Suppressor macrophage treated with lipopolysaccharide for 4 hours (primary cell): ENCODE data around the gene RALGPS1.

ENCODE experiments used
- DNase-seq: peaks from one replicate; pipeline ENCODE4 v3.0.0-alpha.2; 2020

RALGPS1 gene

DNA sequence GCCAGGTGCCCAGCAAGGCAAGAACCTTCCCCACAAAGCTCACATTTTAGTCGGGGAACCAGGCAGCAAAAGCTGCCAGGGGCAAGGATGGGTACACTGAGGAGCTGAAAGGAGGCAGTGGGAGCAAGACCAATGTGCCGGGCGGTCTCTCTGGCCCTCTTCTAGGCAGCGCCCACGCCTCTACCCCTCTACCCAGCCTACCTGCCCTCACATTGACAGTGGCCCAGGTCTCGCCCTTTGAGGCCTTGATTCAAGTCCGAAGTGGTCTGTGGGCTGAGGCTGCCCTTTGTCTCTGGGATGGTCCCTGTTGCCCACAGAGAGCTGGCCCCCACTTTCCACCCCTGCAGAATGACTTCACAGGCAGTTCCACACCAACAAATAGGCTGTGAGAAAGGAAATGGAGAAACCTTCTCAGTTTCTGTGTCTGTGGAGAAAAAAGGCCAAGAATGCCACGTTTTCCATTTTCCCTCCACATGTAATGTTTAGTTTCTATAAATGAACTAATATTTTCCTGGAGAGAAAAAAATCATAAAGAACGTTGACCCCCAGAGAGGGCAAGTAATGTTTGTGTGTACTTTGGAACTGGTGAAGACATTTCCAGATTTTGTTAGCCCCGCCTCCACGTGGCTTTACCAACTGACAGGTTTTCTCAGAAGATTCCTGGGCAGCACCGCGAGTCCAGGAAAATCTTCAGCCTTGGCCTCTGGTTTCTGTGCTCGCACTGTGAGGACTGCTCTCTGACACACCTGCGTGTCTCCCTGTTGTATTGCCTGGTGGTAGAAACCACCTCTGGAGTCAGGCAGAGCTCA, 265.3 kb downstream of the RALGPS1 start:
- DNase-seq: no peak

DNA sequence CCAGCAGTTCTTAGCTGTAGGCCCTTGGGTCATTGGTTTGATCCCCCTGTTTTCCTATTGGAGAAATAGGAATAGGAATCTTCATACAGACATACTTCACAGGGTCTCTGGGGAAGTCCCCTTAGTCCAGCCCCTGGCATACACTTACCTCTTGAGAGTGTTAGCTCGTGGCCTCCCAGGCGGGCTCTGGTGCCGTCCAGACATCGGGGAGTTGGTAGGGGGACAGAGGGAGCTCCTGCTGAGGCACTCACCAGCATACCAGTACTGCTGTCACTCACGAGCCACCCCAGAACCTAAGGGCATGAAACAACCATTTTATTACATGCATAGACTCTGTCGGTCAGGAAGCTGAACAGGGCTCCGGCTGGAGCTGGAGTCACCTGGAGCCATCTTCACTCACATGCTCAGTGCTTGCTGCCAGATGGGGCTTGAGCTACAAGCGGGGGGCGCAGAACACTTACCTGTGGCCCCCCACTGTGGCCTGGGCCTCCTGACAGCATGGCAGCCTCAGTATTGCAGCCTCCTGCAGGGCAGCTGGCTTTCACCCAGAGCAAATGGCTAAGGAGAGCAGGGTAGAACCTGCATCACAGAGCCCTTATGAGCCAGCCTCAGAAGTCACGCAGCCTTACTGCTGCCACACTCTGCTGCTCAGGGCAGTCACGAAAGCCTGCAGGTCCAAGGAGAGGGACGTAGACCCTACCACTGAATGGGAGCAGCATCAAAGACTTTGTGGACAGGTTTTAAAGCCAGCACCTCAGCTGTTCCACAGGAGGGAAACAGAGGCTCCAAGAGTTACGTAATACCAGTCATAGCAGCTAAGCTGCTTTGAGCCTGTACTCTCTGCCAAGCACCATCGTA, 266.1 kb downstream of the RALGPS1 start:
- no peak for DNase-seq

DNA sequence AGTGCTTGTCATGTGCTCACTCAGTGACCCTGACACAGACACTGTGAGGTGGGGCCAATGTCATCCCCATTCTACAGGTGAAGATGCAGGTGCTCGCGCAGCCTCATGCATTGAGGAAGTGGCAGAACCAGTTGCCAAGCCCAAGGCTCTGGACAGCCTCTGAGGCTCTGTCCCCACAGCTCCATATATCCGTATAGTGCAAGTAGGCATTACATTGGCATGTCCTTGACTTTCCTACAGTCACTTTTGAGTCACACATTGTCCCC, 266.7 kb downstream of the RALGPS1 start:
- DNase-seq: no peak

DNA sequence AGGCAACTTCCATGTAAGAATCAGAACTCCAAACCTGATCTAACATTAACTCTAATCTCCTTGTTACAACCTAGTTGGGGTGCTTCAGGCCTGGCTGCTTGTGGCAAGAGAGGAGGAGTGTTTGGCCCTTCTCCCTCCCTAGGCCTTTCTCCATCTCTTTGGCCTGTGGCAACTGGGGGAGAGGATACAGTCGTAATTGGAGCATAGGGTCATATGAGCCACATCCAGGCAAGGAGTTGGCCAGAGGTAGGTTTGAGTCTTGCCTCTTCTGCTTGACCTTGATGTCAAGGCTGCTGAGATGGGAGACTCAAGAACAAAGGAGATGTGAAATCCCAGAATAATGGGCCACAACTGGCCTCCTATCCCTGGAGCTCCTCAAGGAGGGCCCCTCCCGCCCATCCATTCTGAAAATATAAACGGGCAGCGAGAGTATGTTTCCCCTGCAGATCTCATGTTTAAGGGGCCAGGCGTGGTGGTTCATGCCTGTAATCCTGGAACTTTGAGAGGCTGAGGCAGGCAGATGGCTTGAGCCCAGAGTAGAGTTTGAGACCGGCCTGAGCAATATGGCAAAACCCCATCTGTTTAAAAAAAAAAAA, 267.1 kb downstream of the RALGPS1 start:
- DNase-seq: no peak

DNA sequence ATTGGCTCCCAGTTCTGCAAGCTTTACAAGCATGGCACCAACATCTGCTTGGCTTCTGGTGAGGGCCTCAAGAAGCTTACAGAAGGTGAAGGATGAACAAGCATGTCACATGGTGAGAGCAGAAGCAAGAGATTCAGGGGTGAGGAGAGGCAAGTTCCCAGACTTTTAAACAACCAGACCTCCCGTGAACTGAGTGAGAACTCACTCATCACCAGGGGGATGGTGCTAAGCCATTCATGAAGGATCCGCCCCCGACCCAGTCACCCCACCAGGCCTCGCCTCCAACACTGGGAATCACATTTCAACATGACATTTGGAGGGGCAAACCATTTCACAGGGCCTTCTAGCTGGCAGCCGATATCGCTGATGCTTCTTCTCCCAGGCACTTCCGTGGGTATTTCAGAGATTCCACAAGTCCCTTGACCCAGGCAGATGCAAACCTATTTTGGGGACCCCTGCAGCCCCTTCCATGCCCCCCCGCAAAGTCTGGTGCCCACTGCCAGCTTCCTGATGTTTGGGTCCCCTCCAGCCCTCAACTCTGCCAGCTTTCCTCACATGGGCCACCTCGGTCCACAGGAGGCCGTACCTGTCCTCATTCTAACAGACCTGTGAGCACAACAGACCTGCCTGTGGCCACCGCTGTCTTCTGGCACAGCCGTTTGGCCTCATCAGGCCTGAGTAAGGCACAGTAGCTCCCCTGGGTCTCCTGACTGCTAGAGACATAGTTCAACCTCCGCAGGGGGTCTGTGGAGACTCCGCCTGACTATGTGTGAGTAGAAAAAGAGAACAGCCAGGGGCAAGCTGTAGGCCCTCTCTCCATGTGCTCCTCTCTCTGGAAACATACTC, 268.5 kb downstream of the RALGPS1 start:
- no peak for DNase-seq

DNA sequence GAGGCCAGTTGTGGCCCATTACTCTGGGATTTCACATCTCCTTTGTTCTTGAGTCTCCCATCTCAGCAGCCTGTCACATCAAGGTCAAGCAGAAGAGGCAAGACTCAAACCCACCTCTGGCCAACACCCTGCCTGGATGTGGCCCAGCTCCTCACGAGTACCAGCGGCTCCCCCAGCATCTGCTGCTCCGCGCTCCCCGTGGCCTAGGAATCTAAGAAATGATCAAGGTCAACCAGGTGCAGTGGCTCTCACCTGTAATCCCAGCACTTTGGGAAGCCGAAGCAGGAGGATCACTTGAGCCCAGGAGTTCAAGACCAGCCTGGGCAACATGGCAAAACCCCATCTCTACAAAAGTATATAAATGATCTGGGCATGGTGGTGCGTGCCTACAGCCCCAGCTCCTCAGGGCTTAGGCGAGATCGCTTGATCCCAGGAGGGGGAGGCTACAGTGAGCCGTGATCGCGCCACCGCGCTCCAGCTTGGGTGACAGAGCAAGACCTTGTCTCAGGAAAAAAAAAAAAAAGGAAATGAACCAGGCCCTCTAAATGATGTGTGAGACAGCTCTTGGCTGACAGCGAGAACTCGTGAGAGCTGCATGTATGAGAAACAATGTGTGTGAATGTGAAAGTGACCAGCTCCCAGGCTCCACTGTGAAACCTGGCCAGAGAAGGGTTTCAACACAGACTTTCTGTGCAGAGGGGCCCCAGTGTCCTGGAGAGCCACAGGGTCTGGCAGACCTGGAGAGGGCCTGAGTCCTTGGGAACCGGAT, 269.4 kb downstream of the RALGPS1 start:
- DNase-seq: no peak

DNA sequence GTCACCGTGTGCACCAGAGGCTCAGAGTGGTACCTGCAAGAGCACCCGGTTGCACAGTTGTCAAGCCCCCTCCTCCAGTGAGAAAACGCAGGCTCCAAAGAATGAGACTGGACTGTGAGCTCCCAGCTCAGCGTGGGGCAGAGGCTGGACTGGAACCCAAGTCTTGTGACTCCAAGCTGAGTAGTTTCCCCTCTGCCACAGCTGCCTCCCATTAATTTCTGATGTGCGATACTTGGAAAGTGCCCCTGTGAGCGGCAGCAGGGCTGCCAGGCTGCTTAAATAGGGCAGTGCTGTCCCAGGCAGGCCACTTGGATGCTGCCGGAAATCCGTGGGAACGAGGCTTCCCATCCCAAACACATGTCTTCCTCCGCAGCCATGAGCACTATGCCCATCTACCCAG, 270.1 kb downstream of the RALGPS1 start:
- no peak for DNase-seq

DNA sequence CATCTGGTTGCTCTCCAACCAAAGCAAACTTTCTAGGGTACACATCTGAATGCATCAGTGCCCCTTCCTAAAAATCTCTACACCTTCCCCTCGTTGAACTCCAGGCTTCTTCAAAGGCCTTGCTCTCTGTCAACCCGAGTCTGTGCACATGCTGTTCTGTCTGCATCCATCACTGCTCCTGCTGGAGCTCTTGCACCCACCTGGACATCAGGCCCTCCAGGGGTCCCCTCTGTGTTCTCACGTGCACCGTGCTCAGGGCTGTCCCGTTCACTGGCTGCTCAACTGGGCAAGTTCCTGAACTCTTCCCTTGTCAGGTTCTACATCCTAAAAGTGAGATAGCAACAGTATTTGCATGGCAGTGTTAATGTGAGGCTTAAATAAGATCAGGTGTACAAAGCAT, 270.6 kb downstream of the RALGPS1 start:
- DNase-seq: no peak

DNA sequence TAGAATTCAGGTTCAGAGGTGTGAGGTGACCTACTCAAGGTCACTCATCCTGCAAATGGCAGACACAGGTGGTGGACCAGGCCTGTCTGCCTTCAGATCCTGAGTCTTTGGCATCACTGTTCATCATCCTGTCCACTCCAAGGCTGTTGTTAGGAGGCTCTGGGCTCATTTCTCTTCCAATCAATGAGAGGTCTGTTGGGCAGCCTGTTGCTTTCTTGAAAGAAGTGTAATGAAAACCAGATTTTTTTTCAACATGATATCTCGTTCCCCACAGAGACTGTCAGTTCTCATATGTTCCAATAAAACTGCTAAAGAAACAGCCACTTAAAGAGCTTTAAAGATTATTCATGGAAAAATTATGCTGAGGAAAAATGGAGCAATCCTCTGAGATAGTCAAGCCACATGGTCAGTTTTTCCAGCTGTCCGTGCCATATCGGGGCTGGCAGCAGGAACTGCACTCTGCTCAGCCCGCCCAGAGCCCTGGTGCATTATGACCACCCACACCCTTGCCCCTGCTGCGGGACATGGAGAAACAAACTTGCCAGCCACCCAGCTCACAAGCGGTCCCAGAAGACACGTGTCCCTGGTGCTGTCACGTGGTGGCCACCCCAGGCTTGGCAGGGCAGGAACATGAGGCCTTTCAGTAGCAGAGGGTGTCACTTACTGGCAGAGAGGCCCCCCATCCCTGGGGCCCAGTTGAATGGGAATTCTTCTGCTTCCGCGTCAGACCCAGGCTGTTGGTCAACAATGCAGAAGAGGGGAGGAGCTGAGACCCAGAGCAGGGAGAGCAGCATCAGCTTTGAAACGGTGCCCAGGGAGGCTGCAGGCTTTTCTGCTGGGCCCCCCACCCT, 271.6 kb downstream of the RALGPS1 start:
- no peak for DNase-seq

DNA sequence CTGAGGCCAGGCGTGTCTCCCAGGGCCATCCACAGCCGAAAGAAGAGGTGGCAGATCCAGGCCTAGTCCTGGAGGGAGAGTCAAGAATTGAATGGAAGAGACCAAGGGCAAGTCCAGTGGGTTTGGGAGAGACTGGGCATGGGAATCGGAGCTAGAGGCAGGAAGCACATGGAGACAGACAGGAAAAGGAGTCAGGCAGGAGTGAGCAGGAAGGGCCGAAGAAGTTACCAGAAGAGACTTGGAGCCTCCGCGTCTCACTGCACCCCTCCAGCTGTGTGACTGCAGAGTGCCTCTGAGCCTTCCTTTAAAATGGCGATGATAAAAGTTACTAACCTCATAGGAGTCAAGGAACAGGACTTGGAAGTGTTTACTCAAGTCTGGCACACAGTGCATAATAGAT, 272.2 kb downstream of the RALGPS1 start:
- DNase-seq: no peak

DNA sequence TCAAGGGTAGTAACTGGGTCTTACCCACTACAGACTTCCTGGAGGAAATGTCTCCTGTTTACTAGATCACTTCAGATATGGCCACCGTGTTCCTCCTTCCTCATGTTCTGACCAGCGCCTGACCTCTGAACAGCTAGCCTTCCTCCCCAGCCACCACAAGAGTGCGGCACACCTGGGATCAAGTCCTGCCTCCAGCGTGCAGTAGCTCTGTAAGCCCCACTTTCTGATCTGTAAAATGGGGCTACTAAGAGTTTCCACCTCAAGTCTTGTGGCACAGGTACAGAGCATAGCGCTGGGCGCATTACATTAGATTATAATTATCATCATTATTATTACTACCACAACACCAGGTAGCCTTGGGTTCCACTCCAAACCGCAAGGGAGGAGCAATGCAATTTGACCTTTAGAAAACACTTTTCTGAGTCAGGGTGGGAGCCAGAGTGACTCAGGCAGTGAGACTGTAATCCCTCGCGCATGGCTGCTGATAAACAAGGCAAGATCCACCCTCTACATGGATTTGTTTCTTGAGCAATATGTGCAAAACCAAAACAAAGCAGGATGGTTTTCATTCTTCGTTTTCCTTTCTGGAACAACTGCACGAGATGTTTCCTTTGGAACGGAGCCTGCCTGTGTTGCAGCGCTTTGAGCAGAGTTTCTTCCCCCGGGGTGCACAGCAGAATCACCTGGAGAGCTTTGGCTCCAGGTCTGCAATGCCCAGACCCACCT, 272.8 kb downstream of the RALGPS1 start:
- DNase-seq: no peak

DNA sequence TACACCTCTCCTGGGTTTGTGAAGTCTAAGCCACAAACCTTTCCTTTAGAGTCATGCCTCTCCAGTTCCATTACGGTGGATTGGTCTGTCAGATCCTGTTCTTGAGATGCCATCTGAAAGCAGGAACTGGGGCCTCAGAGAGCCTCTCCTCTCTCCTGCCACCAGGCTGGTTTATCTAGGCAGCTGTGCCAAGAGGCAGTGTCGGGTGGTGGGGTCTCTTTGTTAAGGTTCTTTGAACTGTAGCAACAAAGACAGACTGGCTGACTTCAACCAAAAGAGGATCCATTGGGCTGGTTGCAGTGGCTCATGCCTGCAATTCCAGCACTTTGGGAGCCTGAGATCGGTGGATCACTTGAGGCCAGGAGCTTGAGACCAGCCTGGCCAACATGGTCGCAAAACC, 273.8 kb downstream of the RALGPS1 start:
- DNase-seq: no peak

DNA sequence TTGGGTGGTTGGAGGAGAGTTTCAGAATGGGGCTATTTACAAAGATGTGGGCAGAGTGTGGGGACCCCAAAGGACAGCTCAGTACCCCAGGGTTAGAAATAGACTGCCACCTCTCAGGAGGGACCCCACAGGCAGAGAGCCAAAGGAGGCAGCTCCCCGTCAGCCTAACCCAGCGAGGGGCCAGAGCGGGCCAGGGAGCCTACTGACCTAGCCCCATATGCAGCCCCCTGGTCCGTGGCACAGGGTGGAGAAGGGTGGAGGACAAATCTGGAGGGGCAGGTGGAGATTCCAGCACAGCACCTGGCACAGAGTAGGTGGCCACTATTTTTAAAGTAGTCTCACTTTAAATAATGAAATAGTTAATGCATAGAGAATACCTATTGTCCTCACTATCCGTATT, 275.0 kb downstream of the RALGPS1 start:
- DNase-seq: no peak

DNA sequence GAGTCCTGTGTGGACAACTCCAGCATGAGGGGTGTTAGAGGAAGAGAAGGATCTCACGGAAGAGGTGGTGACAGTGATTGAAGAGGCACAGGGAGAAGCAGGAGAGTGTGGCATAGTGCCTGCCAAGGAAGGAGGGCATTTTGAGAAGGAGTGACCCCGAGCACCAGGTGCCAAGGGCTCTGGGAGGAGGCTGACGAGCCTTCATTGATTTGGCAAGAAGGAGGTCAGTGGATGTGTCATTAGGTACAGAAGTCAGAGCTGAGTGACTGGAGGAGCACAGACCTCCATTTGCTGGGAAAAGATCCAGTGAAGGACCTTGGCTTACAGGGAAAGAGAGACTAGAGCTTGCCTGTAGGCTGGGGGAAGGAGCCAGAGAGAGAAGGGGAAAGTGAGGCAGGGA, 278.2 kb downstream of the RALGPS1 start:
- DNase-seq: no peak

DNA sequence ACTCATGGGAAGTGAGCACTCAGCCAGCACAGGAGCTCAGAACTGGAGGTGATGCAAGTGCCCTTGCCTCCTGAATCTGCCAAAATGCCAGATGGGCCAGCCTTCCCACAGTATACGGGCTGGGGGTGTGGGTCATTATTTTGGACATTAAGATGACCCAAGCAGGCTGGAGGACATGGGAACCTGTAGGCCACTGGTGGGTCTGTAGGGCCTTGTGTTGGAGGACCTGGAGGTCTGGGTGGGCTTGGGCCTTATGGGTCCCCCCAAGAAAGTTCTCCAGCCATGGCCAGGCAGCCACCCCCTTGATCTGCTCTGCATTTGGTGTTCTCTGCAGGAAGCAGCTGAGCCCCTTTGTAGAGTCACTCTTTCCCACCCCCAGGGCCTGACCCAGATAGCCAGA, 278.9 kb downstream of the RALGPS1 start:
- DNase-seq: no peak

DNA sequence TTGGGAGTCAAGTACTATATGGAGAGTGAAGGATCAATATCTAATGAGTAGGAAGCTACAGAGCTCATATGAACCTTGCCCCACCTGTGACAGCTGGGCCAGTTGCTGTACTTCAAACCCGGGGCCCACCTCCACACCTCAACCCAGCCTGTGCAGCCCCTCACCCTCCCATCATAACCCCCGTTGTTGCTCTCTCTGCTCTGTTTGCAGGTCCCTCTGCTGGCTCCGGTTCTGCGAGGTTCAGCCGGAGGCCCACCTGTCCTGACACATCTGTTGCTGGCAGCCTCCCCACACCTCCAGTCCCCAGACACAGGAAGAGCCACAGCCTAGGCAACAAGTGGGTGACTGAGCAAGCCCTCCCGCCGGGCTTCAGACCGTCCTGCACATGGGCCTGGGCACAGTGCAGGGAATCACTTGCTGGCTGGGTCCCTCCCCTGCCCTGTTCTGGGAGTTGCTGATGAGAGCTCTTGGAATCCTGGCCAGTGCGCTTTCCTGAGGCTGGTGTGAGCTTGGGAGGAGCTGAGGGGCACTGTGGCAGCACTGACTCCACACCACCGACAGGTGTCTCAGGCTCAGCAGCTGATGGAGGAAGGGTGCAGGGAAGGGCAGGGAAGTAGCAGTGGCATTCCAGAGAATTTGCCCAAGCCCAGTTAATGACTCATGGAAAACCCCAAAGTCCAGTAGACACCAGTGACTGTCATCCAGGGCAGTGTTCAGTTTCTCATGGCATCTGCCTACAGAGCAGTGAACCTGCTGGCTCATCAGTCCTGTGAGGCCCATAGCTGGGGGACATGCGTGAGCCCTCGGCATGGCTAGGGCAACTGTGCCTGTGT, 280.5 kb downstream of the RALGPS1 start:
- DNase-seq: no peak

DNA sequence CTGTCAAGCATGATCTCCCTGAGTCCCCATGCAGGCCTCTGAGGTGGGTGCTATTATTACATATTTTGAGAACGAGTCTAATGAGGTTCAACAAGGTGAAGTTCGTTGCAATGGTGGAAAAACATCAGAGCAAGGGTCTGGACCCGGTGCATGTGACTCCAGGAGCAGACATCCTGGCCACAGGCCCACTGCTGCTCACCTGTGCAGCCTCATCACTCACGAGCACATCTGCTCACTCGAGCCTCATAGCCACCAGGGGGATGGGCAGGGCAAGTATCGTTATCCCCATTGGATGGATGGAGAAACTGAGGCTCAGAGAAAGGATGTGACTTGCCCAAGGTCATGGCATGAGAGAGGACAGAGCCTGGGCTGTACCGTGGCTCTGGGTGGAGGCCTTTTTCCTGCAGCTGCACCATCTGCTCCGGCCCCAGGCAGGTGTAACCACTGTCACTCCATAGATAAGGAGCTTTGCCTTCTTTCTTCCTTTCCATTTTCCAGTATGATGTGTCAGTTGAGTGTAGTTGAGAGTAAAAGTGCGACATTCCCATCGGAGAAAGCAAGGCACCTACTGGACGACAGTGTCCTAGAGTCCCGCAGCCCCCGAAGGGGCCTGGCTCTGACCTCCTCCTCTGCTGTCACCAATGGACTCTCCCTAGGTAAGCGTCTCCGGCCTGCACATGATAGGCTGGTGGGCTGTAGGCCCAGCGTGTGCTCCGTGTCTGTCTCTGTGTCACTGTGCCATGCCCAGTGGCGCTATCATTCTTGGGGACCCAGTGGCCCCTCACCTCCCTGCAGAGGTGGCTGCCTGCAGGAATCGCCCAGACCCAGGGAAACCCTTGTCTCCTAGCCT, 281.6 kb downstream of the RALGPS1 start:
- DNase-seq: no peak

DNA sequence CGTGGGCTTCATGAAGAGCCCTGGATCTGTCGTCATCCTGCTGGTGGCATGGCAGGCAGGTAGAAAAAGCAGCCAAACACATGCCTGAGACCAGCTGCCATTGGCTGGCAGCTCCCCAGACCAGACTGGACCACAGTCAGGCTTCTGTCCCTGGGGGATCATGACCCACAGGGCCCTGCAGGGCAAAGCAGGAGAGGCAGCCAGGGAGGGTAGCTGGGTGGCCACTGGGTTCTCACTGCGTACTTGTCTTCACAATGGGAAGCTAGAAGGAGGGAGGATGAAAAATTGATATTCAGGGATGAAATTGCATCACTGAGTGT, 282.2 kb downstream of the RALGPS1 start:
- no peak for DNase-seq
